GM19238 (cell line): Measurements from ENCODE around the gene ORM1.

ENCODE experiments used
- DNase-seq: peaks from one replicate; pipeline ENCODE4 v3.0.0; 2011; ENCODE audit warnings: low spot score; ENCODE audit not compliant: insufficient read length

Gene ORM1

DNA sequence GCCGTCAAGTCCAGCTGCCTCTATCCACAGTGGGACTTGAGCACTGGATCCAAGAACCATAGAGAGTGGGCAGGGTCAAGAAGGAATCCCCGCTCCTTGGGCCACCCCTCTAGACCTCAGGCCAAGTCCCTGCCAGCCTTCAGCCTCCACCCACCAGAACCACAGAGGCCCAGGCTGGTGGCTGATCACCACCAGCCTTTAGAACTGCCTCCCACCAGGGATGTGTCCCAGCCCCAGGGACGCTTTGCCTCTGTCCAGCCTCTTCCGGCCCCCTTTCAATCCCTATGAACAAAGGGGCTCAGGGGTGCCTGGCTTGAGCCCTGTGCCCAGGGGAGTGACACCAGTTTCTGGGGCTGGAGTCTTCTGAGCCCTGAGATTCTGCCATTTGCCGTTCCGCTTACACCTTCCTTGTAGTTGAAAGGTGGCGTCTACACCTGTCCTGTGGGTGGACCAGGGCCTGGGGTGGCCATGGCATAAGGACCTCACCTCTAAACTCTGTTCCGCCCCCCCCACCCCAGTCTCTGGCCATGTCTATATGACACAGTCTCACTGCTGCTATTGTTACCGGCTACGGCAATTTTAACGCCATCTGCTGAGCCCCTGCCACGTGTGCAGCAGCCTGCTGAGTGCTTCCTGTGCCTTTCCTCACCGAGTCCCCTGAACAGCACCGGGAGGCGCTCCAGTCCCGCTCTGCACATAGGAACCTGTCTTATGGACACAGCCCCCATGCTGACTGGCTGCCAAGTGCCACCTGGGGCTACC lies 35.7 kb upstream of the ORM1 start:
- no peak for DNase-seq

DNA sequence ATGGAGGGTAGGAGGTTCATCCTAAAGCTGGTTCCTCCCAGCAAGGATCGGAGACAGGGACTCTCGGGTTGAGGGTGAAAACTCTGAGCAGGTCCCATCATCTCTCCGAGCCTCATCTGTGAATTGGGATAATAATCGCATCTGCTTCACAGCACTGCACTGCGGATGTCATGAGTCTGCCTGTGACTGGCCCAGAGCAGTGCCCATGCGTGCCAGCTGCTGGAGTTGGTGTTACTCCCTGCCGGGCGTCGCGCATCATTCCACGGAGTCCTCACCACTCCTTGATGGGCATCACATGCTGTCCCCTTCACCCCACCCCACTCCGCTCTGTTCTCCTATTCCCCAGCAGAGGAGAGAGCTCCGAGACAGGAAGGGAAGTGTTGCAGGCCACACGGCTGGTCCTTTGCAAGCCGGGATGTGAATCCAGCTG lies 35.1 kb upstream of the ORM1 start:
- DNase-seq = no peak

DNA sequence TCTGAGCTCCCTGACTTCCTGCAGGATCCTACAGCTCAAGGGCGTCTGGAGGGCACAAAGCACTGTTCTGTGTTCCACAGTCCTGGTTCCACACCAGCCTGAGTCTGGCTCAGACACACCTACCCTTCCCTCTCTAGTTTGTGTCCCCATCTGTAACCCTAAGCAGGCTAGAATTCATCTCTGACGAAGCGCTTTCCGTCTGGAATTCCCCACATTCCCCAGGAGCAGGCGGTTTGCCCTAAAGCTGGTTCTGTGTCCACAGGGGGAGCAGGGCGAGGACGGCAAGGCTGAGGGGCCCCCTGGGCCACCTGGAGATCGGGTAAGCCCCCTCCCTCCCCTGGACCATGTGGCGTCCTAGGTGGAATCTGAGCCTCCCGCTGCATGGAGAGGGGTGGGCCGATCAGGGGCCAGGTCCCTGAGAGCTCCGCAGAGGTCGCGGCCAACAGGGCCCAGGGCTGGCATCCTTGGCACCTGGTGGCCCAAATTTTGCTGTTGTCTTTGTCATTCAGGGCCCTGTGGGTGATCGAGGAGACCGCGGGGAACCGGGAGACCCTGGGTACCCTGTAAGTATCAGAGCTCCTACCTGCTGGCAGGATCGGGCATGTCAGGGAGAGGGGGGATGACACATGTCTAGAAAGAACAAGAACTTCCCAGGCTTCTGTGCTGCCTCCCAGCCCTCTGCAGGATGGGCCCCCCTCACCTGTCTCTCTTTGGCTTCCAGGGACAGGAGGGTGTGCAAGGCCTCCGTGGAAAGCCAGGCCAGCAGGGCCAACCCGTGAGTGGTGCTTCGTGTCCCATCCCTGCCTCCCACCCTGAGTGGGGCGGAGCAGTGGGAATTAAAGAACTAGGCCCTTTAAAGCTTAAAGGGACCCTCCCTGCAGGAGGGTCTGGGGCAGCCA lies 34.5 kb upstream of the ORM1 start:
- DNase-seq = no peak

DNA sequence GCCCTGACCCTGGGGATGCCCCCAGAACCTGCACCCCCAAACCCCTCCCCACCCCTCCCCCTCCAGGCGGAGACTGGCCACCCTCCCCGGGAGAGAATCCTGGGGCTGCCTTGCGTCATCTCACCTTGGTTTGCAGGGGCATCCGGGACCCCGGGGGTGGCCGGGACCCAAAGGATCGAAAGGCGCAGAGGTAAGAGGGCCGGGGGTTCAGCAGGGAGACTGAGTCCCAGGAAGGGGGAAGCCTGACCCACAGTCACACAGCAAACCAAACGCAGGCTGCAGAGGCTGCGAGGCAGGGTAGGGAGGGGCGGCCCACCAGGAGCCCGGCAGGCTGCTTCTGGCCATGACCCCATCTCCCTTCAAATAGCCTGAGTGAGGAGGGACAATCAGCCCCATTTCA lies 33.8 kb upstream of the ORM1 start:
- no peak for DNase-seq

DNA sequence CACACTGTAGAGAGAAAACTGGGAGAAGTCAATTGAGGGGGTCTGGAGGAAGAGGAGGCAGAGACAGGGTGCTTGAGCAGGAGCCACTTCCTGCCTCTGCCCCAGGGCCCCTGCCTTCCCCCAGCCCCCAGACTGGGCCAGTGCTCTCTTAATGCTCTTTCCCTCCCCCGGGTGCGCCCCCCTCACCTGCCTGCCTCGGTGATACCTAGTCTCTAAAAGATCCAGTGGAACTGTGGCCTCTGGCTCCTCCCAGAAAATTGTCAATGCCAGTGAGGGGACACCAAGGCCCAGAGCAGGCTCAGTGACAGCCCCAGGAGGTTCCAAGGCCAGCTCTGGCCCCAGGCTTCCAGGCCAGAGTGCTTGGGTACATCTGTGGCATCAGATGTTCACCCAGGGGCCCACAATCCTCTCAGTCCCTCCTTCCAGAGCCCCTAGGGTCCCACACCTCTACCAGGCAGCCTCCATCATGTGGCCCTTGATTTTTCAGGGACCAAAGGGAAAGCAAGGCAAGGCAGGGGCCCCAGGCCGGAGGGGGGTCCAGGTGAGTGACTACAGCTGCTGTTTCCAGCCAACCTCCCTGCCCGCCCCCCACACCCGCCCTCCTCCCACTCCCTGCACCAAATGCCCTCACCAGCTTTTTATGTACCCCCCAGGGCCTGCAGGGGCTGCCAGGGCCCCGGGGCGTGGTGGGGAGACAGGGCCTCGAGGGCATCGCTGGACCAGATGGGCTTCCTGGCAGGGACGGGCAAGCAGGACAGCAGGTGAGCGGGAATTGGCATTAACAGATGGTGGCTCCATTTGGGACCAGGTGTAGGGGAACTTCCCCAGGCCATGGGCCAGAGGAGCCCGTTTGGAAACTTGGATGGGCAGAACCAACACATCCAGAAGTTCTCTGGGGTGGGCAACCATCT lies 33.1 kb upstream of the ORM1 start:
- no peak for DNase-seq

DNA sequence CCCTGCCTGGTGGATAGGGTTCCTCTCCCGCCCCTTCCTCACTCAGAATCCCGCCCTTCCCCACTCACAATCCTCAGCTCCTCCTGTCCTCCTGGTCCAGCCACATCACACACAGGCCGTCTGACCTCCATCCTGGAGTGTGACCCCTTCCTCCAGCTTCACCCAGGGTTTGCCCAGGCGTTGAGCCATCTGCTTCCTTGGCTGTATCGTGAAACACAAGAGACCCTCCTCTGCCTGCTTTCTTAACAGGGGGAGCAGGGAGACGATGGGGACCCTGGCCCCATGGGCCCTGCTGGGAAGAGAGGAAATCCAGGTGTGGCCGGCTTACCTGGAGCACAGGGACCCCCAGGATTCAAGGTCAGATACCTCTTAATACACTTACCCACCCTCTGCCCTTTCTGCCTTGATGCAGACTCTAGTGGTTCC lies 32.3 kb upstream of the ORM1 start:
- DNase-seq = no peak

DNA sequence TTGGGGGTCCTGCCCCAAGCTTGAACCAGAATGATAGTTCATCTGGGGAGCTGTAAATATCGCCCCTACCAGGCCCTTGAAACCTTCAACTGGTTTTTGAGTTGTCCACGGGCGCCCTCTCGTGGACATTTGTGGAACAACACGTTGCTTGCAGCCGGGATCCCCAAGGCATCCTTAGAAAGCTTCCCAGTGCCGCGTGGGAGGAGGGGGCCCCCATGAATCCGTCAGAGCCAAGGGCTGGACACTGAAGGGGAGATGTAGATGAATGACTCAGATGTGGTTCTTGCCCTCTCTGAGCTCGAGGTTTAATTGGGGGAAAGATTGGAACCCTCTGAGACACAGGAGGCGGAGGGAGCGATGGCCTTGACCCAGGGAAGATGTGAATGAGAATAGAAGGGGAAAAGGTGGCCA lies 31.8 kb upstream of the ORM1 start:
- DNase-seq = peak; percentile 43

DNA sequence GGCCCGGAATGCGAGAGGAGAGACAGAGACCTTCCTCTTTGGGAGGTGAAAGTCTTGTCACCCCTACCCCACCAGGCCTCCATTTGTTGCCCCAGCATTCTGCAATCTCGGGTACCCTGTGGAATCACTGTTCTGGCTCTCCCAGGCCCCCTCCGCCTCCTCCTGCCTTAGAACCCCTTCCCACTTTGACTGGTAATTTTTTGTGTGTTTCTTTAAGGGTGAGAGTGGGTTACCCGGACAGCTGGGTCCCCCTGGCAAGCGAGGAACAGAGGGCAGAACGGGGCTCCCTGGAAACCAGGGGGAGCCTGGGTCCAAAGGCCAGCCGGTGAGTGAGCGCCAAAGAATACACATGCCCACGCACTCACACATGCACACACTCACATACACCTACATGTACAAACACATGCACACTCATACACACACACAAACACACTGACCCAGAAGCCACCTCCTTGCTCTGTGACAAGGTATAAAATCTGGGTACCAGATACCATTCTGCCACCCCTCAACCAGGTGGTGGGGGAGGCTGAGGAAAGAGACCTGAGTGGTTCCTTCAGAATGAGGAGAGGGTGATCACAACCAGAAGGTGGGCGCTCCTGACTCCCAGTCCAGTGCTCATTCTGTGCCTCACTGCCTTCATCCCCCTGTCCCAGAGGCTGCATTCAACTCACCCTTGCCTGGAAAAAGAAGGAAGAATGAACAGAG lies 30.9 kb upstream of the ORM1 start:
- no peak for DNase-seq

DNA sequence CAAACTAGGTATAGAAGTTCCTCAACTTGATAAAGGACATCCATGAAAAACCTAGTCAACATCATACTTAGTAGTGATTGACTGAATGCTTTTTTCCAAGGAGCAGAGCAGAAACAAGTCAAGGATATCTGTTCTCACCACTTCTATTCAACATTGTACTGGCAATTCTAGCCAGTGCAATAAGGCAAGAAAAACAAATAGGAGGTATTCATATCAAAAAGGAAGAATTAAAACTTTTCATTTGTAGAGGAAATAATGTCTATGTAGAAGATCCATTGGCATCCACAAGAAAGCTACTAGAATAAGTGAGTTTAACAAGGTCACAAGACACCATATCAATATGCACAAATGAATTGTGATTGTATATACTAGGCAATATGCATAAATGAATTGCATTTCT lies 28.2 kb upstream of the ORM1 start:
- no peak for DNase-seq

DNA sequence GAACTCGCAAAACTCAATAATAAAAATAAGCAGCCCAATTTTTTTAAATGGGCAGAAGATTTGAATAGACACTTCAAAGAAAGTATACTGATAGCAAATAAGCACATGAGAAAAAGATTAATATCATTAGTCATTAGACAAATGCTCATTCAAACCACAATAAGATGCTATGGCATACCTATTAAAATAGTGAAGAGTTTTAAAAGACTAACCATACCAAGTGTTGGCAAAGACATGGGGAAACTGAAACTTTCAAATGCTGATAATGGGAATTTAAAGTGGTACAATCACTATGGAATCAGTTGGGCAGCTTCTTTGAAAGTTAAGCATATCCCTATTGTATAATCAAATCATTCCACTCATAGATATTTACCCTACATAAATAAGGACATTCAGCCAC lies 26.6 kb upstream of the ORM1 start:
- DNase-seq = no peak

DNA sequence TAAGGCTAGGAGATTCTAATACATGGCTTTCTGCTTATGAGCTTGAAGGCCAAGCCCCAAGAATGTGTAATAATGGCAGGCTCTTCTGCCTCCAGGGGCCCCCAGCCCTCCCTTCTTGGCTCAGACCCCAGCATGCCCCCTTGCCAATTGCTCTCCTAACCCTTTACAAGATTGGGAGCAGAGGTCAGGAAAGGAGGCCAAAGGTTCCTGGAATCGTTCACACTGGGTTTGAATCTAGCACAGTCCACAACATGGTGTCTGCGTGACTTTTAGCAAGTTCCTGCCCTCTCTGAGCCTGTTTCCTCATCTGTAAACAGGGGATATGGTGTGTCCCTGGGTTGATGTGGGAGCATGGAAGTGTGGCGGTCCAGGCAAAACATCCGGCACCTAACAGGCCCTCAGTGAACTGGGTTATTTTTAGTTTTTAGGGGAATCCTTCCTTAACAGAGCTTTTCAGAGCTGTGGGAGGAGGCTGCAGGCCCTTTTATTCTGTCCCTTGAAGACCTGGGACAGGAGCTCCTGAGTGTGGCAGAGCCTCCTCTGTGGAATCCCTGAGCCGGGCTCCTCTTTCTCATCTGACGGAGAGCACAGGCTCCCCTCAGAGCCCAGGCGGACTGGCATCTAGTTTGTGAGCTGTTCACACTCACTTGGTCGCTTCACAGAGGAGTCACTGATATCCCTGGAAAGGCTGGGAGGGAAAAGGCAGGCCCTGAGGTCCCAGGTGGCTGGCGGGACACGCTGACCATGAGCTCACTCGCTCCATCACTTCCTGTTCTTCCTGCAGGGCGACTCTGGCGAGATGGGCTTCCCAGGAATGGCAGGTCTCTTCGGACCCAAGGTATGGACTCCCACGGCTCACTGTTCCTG lies 23.4 kb upstream of the ORM1 start:
- no peak for DNase-seq

DNA sequence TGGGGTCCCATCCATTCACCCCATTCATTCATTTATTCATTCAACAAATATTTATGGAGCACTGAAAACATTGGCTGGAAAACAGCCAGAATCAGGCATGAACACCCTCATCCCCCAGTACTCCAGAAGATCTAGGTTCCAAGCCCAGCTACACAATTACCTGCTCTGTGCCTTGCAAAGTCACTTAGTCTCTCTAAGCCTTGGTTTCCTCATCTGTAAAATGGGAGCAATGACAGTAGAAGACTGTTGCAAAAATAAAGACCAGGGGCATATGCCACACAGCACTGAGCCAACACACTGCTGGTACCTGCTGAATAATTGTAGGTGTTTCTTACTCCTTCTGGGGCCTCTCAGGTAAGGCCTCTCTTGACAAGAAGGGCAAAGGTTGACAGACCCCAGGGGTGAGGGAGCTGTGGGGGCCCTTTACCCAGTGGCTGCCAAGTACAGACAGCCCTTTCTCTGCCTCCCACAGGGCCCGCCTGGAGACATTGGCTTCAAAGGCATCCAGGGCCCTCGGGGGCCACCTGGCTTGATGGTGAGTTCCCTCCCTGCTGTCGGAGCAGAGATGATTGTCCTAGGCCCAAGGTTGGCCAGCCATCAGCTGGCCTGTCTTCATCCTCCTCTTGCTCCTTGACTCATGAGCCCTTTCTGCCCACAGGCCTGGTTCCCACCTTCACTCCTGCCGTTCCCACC lies 22.6 kb upstream of the ORM1 start:
- no peak for DNase-seq

DNA sequence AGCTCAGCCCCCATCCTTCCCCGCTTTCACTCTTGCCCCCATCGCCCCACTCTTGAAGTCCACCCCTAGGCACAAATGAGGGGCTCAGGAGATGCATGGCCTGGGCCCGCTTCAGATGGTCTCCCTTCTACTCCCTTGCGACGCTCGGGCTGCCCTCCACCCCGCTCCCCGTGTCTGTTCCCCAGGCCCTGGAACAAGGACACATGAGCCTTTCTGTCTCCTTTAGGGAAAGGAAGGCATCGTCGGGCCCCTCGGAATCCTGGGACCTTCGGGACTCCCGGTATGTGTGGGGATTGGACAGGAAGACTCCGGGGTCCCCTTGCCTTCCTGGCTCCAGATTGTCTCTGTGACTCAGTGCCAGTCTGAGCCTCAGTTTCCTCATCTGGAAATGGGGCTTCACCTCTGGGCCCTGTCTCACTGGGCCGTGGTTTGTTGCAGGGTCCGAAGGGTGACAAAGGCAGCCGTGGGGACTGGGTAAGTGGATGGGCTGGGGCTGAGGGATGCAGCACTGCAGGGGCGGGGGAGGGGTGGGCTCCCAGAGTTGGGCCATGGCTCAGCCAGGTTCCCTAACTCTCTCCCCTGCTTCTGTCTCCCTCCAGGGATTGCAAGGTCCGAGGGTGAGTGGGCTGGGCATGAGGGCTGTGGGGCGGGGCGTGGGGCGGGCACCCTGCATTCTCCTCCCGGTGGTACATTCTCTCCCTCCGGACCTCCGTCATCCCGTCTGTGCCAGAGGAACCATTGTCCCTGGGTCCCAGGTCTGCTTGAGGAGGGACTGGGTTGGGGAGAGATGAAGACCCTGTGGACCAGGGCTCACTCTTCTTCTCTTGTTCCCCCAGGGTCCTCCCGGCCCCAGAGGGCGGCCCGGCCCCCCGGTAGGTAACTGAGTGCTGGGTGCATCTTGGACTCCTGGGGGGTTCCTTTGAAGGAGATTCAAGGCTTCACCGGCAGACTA lies 21.8 kb upstream of the ORM1 start:
- no peak for DNase-seq

DNA sequence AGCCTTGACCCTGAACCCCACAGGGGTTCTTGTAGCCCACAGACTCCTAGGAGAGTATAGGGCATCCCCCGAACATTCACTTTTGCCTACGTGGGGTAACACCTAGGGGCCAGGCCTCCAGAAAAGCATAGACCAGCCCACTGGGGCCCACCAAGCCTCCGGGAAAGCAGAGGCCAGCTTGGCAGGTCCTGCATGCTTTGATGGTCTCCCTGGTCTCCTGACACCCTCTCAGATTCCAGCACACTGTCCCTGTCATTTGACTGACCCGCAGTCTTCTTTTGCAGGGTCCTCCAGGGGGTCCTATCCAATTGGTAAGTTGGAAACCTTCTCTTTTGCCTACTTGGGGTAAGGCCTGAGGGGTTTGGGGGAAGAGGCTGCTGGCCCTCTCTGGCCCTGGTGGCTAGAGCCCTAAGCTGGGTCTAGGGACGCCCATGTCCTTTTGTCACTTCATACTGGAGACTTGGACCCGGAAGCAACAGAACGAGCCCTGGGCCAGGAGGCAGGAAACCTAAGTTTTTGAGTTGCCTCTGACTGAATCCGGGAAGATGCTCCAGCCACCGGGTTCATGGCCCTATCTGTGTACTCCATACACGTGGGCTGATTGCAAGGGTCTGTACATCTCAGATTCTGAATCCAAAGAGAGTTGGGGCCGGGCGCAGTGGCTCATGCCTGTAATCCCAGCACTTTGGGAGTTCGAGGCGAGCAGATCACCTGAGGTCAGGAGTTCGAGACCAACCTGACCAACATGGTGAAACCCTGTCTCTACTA lies 20.9 kb upstream of the ORM1 start:
- no peak for DNase-seq

DNA sequence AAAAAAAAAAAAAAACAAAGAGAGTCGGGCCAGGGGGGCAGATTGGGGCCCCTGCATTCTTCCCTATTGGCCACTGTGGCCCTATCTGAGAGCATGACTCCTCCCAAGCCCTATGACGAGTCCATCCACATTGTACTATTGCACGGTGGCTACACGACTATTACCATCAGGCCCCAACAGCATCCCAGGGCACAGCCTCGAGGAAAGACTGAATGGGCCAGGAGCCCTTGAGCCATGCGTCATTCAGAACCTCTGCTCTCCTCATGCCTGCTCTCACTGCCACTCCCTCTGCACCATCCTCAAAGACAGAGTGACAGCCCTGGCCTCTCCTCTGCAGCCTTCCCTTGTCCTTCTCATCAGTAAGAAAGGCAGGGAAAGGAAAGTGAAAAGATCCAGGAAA lies 20.2 kb upstream of the ORM1 start:
- DNase-seq = no peak

DNA sequence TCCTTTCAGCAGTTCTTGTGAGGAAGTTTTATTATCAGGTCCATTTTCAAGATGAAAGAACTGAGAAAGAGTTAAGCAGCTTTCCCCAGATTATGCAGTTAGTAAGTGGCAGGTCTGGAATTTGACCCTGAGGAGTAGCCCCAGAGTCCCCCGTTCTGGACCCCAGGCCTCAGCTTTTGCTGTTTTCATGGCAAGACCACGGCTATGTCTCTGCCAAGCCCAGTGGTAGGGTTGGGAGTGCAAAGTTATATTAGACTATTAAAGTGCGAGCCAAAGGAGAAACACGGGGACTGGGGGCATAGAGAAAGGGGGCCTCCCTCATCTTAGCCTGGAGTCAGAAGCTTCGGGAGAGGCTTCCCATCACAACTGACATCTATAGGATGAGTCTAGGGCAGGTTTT lies 19.3 kb upstream of the ORM1 start:
- no peak for DNase-seq

DNA sequence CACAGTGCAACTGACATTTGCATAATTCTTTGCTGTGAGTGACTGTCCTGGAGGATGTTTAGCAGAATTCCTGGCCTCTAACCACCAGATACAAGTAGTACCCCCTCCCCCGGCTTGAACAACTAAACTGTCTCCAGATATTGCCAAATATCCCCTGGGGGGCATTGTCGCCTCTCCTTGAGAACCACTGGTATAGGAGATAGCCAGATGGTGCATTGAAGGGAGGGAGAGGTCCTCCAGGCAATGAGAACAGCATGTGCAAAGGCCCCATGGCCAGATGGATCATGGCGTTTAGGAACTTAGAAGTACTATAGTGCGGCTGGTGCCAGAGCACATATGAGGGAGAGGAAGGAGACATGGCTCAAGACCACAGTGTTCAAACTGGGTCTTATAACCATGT lies 18.9 kb upstream of the ORM1 start:
- no peak for DNase-seq
